Endothelial cell of umbilical vein (primary cell): Measurements from ENCODE around the gene ITGA8.

Experiments used
- EZH2 ChIP-seq: IDR thresholded peaks from 2 replicates; pipeline ENCODE4 v1.6.1; 2012; ENCODE audit warnings: borderline replicate concordance, low read depth, mild to moderate bottlenecking, moderate library complexity, low read length, inconsistent platforms; ENCODE audit not compliant: severe bottlenecking
- POLR2A ChIP-seq: IDR thresholded peaks from 2 replicates; pipeline ENCODE4 v1.6.1; 2012; ENCODE audit warnings: low read depth, mild to moderate bottlenecking, control low read depth, low read length
- POLR2AphosphoS5 ChIP-seq: IDR thresholded peaks from 2 replicates; pipeline ENCODE4 v1.6.1; 2012; ENCODE audit warnings: low read depth, mild to moderate bottlenecking, control low read depth, low read length, moderate library complexity; ENCODE audit not compliant: insufficient read depth
- TF ChIP-seq, protein P1 (sequence below), 2 donors: IDR thresholded peaks; 1 replicate in 1 of 2; 2 replicates in 1 of 2; pipeline ENCODE4 v1.5.1; 2011; ENCODE audit warnings: low read length in 2 of 2, mild to moderate bottlenecking in 2 of 2, moderate library complexity in 2 of 2, control low read depth in 1 of 2, inconsistent platforms in 1 of 2, low read depth in 1 of 2; ENCODE audit not compliant: insufficient read depth in 1 of 2; ENCODE audit errors: extremely low read depth in 1 of 2
- TF ChIP-seq, protein P2 (sequence below): IDR thresholded peaks from 2 replicates; pipeline ENCODE4 v1.6.1; 2011; ENCODE audit not compliant: insufficient read depth, insufficient read length

DNA sequence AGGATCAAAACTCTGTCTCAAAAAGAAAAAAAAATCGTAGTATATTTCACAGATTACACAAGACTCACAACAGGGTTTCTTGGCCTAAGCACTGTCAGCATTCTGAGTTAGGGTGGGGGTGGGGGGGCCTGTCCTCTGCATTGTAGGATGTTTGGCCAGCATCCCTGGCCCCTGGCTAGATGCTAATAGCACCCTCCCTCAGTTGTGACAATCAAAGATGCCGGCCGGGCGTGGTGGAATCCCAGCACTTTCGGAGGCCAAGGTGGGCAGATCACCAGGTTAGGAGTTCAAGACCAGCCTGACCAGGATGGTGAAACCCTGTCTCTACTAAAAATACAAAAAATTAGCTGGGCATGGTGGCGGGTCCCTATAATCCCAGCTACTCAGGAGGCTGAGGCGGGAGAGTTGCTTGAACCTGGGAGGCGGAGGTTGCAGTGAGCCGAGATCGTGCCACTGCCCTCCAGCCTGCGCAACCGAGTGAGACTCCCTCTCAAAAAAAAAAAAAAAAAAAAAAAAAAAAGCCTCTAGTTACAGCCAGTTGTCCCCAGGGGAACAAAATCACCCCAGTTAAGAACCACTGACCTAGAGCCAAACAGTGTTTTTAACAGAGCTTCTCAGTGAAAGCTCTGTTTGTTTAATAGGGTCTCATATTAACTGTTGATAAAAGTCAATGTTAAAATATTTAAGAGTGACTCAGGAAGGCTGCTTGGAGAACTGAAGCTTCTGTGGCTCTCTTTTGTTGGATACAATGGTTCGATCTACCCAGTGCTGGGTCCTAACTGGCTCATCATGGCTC is 187.6 kb downstream of the ITGA8 start:
- TF ChIP-seq, protein P1, sequence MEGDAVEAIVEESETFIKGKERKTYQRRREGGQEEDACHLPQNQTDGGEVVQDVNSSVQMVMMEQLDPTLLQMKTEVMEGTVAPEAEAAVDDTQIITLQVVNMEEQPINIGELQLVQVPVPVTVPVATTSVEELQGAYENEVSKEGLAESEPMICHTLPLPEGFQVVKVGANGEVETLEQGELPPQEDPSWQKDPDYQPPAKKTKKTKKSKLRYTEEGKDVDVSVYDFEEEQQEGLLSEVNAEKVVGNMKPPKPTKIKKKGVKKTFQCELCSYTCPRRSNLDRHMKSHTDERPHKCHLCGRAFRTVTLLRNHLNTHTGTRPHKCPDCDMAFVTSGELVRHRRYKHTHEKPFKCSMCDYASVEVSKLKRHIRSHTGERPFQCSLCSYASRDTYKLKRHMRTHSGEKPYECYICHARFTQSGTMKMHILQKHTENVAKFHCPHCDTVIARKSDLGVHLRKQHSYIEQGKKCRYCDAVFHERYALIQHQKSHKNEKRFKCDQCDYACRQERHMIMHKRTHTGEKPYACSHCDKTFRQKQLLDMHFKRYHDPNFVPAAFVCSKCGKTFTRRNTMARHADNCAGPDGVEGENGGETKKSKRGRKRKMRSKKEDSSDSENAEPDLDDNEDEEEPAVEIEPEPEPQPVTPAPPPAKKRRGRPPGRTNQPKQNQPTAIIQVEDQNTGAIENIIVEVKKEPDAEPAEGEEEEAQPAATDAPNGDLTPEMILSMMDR (IDR thresholded peaks at IDR 0.05; ENCODE audit: extremely low read depth in 1 of 2, insufficient read depth in 1 of 2, low read depth in 1 of 2, low read length in 2 of 2) = no peak
- TF ChIP-seq, protein P2, sequence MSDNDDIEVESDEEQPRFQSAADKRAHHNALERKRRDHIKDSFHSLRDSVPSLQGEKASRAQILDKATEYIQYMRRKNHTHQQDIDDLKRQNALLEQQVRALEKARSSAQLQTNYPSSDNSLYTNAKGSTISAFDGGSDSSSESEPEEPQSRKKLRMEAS = no peak
- TF ChIP-seq POLR2A = no peak
- no peak for TF ChIP-seq POLR2AphosphoS5
- TF ChIP-seq EZH2 = no peak
